Retinal pigment epithelial cell (primary cell): ENCODE data around the gene LTO1.

Source experiments
- DNase-seq: peaks from one replicate; pipeline ENCODE4 v3.0.0-alpha.2; 2010; ENCODE audit warnings: low read depth
- H3K4me3 ChIP-seq: 2 replicates; pipeline ENCODE4 v1.5.1; 2011; ENCODE audit warnings: mild to moderate bottlenecking, low read length, control low read depth, moderate library complexity
- TF ChIP-seq, protein P1 (sequence below): conservative IDR thresholded peaks from 2 replicates; pipeline ENCODE4 v1.5.1; 2011; ENCODE audit warnings: low read depth, low read length, control low read depth, inconsistent platforms

The LTO1 gene

DNA sequence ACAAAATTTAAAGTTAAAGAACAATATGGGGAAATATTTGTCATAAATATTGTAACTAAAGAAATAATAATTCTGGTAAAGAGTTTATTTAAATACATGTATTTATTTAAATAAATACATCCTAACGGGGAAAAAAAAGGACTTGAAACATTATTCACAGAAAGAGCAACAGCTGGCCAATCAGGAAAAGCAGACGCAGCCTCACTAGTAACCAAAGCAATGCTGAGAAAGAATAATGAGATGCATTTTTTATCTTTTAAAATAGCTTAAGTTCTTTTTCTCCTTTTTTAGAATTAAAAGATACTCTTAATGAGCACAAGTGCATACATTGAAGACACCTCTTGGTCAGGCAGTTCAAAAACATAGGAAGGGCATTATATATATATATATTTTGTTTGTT is 2.6 kb upstream of the LTO1 start:
- TF ChIP-seq, protein P1, sequence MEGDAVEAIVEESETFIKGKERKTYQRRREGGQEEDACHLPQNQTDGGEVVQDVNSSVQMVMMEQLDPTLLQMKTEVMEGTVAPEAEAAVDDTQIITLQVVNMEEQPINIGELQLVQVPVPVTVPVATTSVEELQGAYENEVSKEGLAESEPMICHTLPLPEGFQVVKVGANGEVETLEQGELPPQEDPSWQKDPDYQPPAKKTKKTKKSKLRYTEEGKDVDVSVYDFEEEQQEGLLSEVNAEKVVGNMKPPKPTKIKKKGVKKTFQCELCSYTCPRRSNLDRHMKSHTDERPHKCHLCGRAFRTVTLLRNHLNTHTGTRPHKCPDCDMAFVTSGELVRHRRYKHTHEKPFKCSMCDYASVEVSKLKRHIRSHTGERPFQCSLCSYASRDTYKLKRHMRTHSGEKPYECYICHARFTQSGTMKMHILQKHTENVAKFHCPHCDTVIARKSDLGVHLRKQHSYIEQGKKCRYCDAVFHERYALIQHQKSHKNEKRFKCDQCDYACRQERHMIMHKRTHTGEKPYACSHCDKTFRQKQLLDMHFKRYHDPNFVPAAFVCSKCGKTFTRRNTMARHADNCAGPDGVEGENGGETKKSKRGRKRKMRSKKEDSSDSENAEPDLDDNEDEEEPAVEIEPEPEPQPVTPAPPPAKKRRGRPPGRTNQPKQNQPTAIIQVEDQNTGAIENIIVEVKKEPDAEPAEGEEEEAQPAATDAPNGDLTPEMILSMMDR = no peak

DNA sequence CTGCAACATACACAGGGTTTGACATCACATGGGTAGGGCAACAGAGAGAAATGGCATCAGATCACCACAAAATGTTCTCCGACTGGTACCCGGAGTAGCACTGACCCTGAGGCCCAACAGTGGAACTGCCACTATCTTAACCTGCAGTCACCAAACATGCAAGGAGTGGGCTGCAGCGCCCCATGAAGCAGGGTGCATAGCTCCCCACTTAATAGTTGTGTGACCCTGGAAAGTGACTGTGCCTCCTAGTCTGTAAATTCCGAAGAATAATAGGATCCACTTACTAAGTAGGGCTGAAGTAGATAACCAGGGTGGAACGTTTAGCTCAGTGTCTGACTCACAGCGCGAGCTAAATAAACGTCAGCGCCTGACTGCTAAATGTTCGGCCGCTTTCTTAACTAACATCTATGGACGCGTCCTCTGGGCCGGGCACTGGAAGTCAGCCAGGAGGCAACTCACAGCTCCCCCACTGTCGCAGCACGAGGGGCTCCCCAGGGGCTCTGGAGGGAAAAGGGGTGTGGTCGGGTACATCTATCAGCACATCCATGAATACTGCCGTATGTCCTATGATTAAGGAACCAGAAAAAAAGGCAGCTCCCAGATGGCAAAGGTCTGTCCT is 777 bp downstream of the LTO1 start:
- DNase-seq = peak; percentile 70
- peak overlapping the region; percentile 73 for H3K4me3 ChIP-seq
- TF ChIP-seq, protein P1 = no peak

More for the DNA sequence above, 2.6 kb upstream of the LTO1 start:
- H3K4me3 ChIP-seq = no peak overlapping the region
- DNase-seq = no peak

DNA sequence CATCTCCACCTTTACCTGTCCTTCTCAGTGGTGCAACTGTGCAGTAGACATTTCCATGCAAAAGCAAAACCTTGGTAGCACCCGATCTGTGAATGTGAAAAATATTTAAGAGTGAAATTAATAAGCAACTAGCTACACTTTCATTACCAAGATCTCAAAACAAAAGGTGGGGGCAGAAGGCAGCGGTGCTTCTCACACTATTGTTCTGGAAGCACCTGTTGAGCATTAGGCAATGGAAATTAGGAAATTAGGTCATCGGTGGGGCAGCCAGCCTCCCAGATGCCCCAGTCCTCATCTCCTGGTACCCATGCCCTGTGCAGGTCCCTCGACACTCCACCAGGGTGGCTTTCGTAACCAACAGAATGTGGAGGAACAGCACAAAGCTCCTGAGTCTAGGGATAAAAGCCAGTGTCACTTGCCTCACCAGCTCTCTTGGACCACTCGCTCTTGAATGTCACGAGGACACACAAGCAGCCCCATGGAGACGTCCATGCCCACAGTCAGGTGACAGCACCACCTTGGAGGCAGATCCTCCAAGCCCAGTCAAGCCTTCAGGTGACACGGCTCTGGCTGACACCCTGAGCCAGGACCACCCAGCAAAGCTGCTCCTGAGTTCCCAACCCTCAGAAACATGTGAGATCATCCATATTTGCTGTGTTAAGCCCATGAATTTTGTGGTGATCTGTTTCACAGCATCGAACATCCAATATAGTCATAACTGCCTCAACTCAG is 3.3 kb downstream of the LTO1 start:
- TF ChIP-seq, protein P1 = no peak
- H3K4me3 ChIP-seq = no peak overlapping the region
- DNase-seq = no peak

DNA sequence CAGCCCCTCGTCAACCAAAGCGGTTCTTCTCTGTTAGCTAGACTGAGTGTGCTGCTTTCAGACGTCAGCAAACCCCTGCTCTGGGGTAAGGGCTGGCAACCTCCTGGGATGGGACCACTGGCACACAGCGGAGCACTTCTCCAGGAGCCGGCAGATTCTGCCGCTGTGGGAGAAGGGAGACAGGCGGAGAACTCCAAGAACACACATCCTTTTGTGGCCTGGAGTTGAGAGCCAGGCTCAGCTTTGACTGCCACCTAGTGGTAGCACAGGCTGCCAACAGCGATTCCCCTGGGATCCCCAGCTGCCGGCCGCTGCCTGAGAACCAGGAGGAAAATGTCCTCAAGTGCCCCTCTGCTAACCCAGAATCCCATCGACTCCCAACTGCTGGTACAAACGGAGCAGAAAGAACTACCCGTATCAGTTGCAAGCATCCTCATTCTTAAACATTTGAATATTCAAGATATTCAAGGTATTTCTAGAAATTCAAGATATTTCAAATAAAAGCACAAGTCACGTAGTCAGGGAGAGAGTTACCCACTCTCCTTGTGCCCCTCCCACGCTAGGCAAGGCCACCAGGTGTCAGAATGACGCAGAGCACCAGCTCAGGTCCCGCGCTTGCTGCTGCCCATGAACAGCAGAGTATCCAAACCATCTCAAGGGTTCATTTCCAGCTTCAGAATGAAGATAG is 4.9 kb downstream of the LTO1 start:
- no peak overlapping the region for H3K4me3 ChIP-seq
- TF ChIP-seq, protein P1 = peak; percentile 96
- DNase-seq = no peak

DNA sequence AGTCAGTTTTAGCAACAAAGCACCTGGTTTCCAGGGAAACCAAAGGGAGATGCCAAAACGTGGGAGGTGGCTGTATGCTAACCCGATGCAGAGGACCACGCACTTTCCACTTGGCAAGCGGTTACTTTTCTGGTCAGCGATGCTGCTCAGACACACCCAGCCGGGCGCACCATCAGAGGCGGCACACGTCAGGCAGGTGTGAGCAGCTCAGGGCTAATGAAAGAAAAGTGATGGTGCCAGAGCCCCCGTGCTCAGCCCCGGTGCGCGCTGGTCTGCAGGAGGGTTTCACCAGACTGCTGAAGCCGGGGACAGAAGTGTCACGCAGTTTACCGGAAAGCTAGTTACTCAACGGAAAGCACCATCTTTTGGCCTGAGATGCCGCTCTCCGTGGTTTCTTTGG is 5.7 kb downstream of the LTO1 start:
- no peak for DNase-seq
- TF ChIP-seq, protein P1 = no peak
- no peak overlapping the region for H3K4me3 ChIP-seq

DNA sequence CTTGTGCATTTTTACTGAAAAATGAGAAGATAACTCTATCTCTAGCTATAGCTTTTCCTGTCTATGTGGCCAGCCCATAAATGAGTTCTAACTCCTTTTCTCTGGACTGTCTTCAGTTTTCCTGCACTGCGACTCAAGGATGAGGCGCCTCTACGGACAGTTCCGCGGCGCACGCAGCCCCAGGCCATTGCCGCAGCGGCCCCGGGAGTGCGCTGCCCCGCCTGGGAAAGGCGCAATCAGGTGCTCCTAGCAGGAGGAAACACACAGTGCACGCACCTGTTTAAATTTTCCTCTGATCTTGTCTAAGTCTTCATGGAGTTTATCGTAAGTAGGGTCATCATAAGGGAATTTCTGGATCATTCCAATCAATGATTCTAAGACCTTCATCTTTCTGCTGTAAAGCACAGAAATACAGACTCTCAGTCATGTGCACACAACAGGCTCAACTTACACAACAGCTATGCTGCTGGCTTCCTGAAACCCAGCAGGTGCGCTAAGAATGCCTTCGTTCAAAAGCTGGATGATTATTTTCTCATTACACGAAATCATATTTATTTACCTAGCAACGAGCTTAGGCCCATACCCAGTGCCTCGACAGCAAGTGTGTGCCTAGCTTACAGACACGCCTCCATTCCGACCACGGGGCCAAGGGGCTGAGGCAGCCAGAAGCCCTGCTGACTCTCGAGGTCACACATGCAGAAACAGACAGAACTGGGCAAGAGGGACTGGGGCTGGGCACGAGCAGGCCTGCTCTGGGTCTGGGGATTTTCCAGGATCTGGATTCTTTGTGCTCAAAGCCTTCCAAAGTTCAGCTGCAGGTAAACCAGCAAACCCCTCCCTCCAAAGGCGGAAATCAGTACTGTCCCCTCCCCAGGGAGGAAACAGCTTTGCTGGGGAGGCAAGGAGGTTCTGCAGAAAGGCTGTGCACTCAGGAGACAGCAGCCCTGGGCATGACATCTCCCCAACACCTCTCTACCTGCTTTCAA is 7.2 kb downstream of the LTO1 start:
- DNase-seq = peak; percentile 84
- no peak overlapping the region for H3K4me3 ChIP-seq
- TF ChIP-seq, protein P1 = no peak
